Mesodermal cell (in vitro differentiated cells): ENCODE results near the gene TPP2.

Experiments used
- H3K27ac ChIP-seq: 2 replicates; pipeline ENCODE4 v1.7.0; 2013; ENCODE audit warnings: mild to moderate bottlenecking, low read depth, low read length, moderate library complexity; ENCODE audit not compliant: severe bottlenecking
- H3K36me3 ChIP-seq: 2 replicates; pipeline ENCODE4 v1.7.1; 2013; ENCODE audit warnings: mild to moderate bottlenecking, low read length, moderate library complexity; ENCODE audit not compliant: control insufficient read depth, insufficient read depth
- H3K4me1 ChIP-seq: one replicate; pipeline ENCODE4 v1.7.1; 2013; ENCODE audit warnings: mild to moderate bottlenecking, low read length; ENCODE audit not compliant: insufficient read depth, control insufficient read depth, poor library complexity, severe bottlenecking
- H3K4me3 ChIP-seq: 2 replicates; pipeline ENCODE4 v1.7.0; 2013; ENCODE audit warnings: low read length, control low read depth, mild to moderate bottlenecking; ENCODE audit not compliant: insufficient read depth, poor library complexity, severe bottlenecking; ENCODE audit errors: extremely low read depth
- H3K9me3 ChIP-seq: 2 replicates; pipeline ENCODE4 v1.7.1; 2013; ENCODE audit warnings: mild to moderate bottlenecking, low read length, moderate library complexity; ENCODE audit not compliant: control insufficient read depth
- WGBS, 2 experiments: methylation state at CpG; one replicate each; pipeline ENCODE4 v1.1.5; 2013; ENCODE audit warnings: missing lambda C conversion rate in 2 of 2; ENCODE audit not compliant: insufficient coverage in 2 of 2; 5-methylcytosine and 5-hydroxymethylcytosine counted together

TPP2 gene

GRCh38 chr13:102654756-102655155, 58.0 kb downstream of the TPP2 start:
- no peaks in the 10 kb centered on the region for H3K9me3 ChIP-seq
- H3K4me3 ChIP-seq = no peak overlapping the region
- WGBS, 2 experiments = 50% methylated on average over 2 of the region's 2 CpGs
- no peaks in the 10 kb centered on the region for H3K4me1 ChIP-seq
- no peak overlapping the region for H3K27ac ChIP-seq
- peaks cover 50% of the 10 kb centered on the region for H3K36me3 ChIP-seq

GRCh38 chr13:102657630-102658029, 60.8 kb downstream of the TPP2 start:
- no CpG with 5 or more reads among the region's 6 CpGs for WGBS, 2 experiments
- H3K27ac ChIP-seq = no peak overlapping the region
- H3K36me3 ChIP-seq = peaks cover 61% of the 10 kb centered on the region

GRCh38 chr13:102658660-102659059, 61.9 kb downstream of the TPP2 start:
- no peaks in the 10 kb centered on the region for H3K4me1 ChIP-seq
- no peak overlapping the region for H3K27ac ChIP-seq
- H3K4me3 ChIP-seq = no peak overlapping the region
- no peaks in the 10 kb centered on the region for H3K9me3 ChIP-seq
- WGBS, 2 experiments = 83% methylated on average over 1 of the region's 3 CpGs; no CpG with 5 or more reads in 1 of the 2 experiments
- H3K36me3 ChIP-seq = peaks cover 59% of the 10 kb centered on the region

More at GRCh38 chr13:102657630-102658029, 60.8 kb downstream of the TPP2 start:
- no peaks in the 10 kb centered on the region for H3K9me3 ChIP-seq
- no peak overlapping the region for H3K4me3 ChIP-seq
- H3K4me1 ChIP-seq = no peaks in the 10 kb centered on the region

- Histone ChIP-seq H3K4me3 (no peak overlapping the region), H3K36me3 (peaks cover 63% of the 10 kb centered on the region), H3K9me3 (no peaks in the 10 kb centered on the region), H3K4me1 (no peaks in the 10 kb centered on the region), H3K27ac (no peak overlapping the region)
Observed at GRCh38 chr13:102659168-102659713, 62.5 kb downstream of the TPP2 start.

GRCh38 chr13:102667023-102667422, 70.2 kb downstream of the TPP2 start:
- Histone ChIP-seq H3K27ac (no peak overlapping the region), H3K36me3 (peaks cover 85% of the 10 kb centered on the region), H3K9me3 (peaks cover 33% of the 10 kb centered on the region), H3K4me3 (no peak overlapping the region), H3K4me1 (peaks cover 2% of the 10 kb centered on the region)

GRCh38 chr13:102667911-102668310, 71.1 kb downstream of the TPP2 start:
- Histone ChIP-seq H3K9me3 (peaks cover 33% of the 10 kb centered on the region), H3K27ac (no peak overlapping the region), H3K36me3 (peaks cover 92% of the 10 kb centered on the region), H3K4me3 (no peak overlapping the region), H3K4me1 (peaks cover 2% of the 10 kb centered on the region)
- 92 to 97% methylated on average over 3 to 4 of the region's 4 CpGs for WGBS, 2 experiments

- H3K4me1 ChIP-seq = peaks cover 2% of the 10 kb centered on the region
- peaks cover 94% of the 10 kb centered on the region for H3K36me3 ChIP-seq
- H3K9me3 ChIP-seq = peaks cover 33% of the 10 kb centered on the region
- no peak overlapping the region for H3K27ac ChIP-seq
- no peak overlapping the region for H3K4me3 ChIP-seq
- WGBS, 2 experiments = 56 to 61% methylated on average over 4 of the region's 5 CpGs
Observed at GRCh38 chr13:102670130-102670529, 73.3 kb downstream of the TPP2 start.

- no peak overlapping the region for H3K4me3 ChIP-seq
- peaks cover 85% of the 10 kb centered on the region for H3K36me3 ChIP-seq
- WGBS, 2 experiments = 93 to 100% methylated on average over 2 of the region's 3 CpGs
- H3K4me1 ChIP-seq = no peaks in the 10 kb centered on the region
- no peak overlapping the region for H3K27ac ChIP-seq
- peaks cover 4% of the 10 kb centered on the region for H3K9me3 ChIP-seq
Observed at GRCh38 chr13:102675115-102675514, 78.3 kb downstream of the TPP2 start.

- H3K9me3 ChIP-seq = no peaks in the 10 kb centered on the region
Observed at GRCh38 chr13:102677122-102677521, 80.3 kb downstream of the TPP2 start.

GRCh38 chr13:102678339-102679107, 81.7 kb downstream of the TPP2 start:
- H3K9me3 ChIP-seq = no peaks in the 10 kb centered on the region
- no peak overlapping the region for H3K4me3 ChIP-seq
- peaks cover 51% of the 10 kb centered on the region for H3K36me3 ChIP-seq
- H3K27ac ChIP-seq = no peak overlapping the region
- no peaks in the 10 kb centered on the region for H3K4me1 ChIP-seq
- WGBS, 2 experiments = 100% methylated on average over 1 to 2 of the region's 5 CpGs

More at GRCh38 chr13:102677122-102677521, 80.3 kb downstream of the TPP2 start:
- 93 to 100% methylated on average over 3 to 4 of the region's 4 CpGs for WGBS, 2 experiments
- no peaks in the 10 kb centered on the region for H3K4me1 ChIP-seq
- no peak overlapping the region for H3K4me3 ChIP-seq
- no peak overlapping the region for H3K27ac ChIP-seq
- H3K36me3 ChIP-seq = peaks cover 65% of the 10 kb centered on the region

- peaks cover 42% of the 10 kb centered on the region for H3K36me3 ChIP-seq
- no peaks in the 10 kb centered on the region for H3K9me3 ChIP-seq
- H3K4me1 ChIP-seq = no peaks in the 10 kb centered on the region
- no peak overlapping the region for H3K4me3 ChIP-seq
- WGBS, 2 experiments = 67 to 88% methylated on average over 1 of the region's 3 CpGs
- no peak overlapping the region for H3K27ac ChIP-seq
Observed at GRCh38 chr13:102679449-102680132, 82.8 kb downstream of the TPP2 start.
